ENCODE data around the gene APOB.
"Not testable (repeated sequence)": the region's sequence is repeated elsewhere in the genome, so short reads cannot be mapped to it uniquely, and the experiment has no call there.

Gene APOB

DNA sequence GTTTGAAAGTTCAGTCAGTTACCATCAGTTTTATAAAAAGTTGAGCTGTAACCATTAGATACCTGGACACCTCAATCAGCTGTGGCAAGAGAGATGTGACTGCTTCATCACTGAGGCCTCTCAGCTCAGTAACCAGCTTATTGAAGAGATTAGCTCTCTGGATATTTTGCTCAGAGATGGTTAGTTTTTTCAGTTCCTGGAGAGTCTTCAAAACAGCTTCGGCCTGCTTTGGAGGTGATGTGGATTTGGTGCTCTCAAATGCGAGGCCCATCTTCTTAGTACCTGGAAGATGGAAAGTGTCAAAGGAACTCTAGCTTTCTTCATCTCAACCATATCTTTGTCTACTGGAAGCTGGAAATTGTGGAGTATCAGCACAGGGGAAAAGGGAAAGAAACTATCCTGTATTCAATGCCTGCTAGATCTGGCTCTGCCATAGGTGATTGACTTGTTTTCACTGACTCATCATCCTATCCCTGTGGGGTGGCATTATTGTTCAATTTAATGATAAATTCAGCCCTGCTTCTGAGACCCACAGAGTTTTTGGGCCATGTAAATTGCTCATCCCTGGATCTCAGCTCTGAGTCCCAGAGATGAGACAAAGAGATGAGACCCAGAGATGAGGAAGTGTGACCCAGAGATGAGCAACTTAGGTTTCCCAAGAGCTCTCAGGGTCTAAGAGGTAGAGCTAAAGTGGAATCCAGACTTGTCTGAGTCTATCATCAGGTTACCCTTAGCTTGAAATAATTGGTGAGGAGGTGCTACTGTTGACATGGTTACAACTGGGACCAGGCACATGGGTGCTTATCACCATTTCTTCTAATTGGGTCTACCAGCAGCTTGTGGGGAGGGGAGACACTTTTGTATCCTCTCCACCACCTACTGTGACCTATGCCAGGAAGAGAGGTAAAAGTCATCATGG, 10.4 kb downstream of the APOB start:
- DNase-seq (ENCODE audit: low read depth), result no peak
- H3K4me3 ChIP-seq (ENCODE audit: low read depth, low read length), result no peak overlapping the region
- in situ Hi-C loops (cut with HindIII; ENCODE audit: low sequenced_read_pairs), result no loop called here
- TF ChIP-seq, protein P1, sequence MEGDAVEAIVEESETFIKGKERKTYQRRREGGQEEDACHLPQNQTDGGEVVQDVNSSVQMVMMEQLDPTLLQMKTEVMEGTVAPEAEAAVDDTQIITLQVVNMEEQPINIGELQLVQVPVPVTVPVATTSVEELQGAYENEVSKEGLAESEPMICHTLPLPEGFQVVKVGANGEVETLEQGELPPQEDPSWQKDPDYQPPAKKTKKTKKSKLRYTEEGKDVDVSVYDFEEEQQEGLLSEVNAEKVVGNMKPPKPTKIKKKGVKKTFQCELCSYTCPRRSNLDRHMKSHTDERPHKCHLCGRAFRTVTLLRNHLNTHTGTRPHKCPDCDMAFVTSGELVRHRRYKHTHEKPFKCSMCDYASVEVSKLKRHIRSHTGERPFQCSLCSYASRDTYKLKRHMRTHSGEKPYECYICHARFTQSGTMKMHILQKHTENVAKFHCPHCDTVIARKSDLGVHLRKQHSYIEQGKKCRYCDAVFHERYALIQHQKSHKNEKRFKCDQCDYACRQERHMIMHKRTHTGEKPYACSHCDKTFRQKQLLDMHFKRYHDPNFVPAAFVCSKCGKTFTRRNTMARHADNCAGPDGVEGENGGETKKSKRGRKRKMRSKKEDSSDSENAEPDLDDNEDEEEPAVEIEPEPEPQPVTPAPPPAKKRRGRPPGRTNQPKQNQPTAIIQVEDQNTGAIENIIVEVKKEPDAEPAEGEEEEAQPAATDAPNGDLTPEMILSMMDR (IDR thresholded peaks at IDR 0.05; ENCODE audit: low read depth, low read length, missing control alignments), result no peak

DNA sequence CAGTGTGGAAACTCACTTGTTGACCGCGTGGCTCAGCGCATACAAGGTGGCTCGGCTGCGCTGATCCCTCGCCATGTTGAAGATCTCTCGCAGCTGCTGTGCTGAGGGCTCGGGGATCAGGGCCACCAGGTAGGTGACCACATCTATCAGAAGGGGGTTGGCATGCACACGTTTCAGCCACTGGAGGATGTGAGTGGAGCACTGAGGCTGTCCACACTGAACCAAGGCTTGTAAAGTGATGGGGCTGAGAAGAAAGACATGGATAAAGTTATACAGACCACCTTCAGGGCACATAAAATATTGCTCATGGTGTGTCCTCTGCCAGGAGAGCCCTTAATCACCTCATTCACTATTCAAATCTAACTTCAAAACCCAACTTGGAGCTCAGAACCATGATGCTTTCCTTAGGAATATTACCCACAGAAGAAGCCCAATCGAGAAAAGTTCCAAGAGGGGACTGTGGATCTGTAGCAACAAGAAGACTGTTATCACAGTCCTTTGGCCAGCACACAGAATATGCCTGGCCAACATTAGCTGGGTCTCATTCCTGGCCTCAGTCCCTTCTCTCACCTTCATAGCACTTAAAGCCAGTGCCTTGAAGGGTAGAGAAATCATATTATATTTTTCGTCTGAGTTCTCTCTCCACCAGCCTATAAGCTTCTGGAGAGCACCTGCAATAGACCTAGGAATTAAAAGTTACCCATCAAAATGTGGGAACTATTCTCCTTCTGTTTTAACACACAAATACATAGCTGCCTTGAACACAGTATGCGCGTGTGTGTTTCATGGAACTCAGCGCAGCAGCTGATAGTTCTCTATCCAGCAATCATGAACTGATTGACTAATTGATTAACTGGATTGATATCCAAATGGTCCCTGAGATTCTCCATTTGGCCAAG, 11.3 kb downstream of the APOB start:
- H3K4me3 ChIP-seq (ENCODE audit: low read depth, low read length), result no peak overlapping the region
- TF ChIP-seq, protein P1 (IDR thresholded peaks at IDR 0.05; ENCODE audit: low read depth, low read length, missing control alignments), result no peak
- DNase-seq (ENCODE audit: low read depth), result no peak
- in situ Hi-C loops (cut with HindIII; ENCODE audit: low sequenced_read_pairs), result no loop called here

- H3K4me3 ChIP-seq (ENCODE audit: low read depth, low read length), result no peak overlapping the region
- TF ChIP-seq, protein P1 (IDR thresholded peaks at IDR 0.05; ENCODE audit: low read depth, low read length, missing control alignments), result no peak
- in situ Hi-C loops (cut with HindIII; ENCODE audit: low sequenced_read_pairs), result no loop called here
- DNase-seq (ENCODE audit: low read depth), result no peak
Observed at GRCh38 chr2:21030983-21031968, 12.6 kb downstream of the APOB start.

GRCh38 chr2:21029519-21029918, 14.4 kb downstream of the APOB start:
- in situ Hi-C loops (cut with HindIII; ENCODE audit: low sequenced_read_pairs), result no loop called here
- TF ChIP-seq, protein P1 (IDR thresholded peaks at IDR 0.05; ENCODE audit: low read depth, low read length, missing control alignments), result no peak
- H3K4me3 ChIP-seq (ENCODE audit: low read depth, low read length), result no peak overlapping the region
- no peak for DNase-seq (ENCODE audit: low read depth)

DNA sequence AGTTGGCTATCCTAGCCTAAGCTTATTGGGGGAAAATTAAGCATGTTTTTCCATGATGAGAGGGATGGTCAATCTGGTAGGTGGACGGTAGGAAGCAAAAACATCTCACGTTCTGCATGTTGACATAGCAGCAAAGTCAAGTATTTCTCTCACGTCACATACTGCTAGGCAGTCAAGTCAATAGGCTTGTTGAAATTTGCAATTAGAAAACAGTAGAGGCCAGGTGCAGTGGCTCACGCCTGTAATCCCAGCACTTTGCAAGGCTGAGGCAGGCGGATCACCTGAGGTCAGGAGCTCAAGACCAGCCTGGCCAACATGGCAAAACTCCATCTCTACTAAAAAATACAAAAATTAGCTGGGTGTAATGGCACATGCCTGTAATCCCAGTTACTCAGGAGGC, 14.9 kb downstream of the APOB start:
- DNase-seq (ENCODE audit: low read depth); H3K4me3 ChIP-seq (ENCODE audit: low read depth, low read length); in situ Hi-C loops (cut with HindIII; ENCODE audit: low sequenced_read_pairs): not testable (repeated sequence)

DNA sequence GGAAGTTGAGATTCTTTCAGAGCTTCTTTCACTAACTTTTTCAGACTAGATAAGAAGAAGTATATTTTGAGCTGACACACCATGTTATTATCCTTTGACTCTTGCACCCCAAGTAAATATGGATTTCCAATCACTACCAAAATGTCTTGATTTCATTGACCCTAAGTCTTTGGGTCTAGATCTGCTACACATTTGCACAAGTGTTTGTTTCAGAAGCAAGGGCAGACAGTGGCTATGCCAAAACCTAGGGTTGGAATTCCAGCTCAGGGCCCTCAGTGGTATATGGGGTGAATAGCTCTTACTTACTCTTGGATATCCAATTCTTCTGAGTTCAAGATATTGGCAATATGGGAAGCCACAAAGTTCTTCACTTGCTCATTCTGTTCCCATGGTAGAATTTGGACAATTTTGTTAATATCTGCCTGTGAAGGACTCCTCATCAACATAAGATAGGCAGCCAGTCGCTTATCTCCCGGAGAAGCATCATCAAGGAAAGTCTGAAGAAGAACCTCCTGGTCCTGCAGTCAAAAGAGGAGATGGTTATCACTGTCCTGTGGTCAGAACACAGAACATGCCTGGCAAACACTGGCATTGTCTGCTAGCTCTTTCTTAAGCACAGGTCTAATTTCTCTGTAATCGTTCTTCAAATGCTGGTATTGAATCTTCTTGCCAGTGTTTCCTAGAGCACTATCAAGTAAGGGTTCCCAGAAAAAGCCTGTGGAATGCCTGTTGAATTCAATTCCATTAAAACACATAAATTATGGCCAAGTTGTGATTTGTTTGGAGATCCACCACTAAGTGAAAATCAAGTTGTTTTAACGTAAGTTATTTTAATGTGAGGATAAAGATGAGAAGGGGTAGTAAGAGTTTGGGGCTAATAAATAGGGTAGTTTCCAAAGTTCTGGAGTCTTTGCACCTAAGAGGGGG, 15.6 kb downstream of the APOB start:
- no peak overlapping the region for H3K4me3 ChIP-seq (ENCODE audit: low read depth, low read length)
- TF ChIP-seq, protein P1 (IDR thresholded peaks at IDR 0.05; ENCODE audit: low read depth, low read length, missing control alignments), result no peak
- DNase-seq (ENCODE audit: low read depth), result no peak
- in situ Hi-C loops (cut with HindIII; ENCODE audit: low sequenced_read_pairs), result no loop called here
